GM19043 (cell line): Measurements from ENCODE around the gene NLRP6.
"Not testable (repeated sequence)": the region's sequence is repeated elsewhere in the genome, so short reads cannot be mapped to it uniquely, and the experiment has no call there.

Source experiments
- ATAC-seq: cut with Tn5 transposase; IDR thresholded peaks from one replicate; pipeline ENCODE4 v1.9.1; 2021; ENCODE audit warnings: low read depth; ENCODE audit not compliant: unreplicated experiment

Gene NLRP6

DNA sequence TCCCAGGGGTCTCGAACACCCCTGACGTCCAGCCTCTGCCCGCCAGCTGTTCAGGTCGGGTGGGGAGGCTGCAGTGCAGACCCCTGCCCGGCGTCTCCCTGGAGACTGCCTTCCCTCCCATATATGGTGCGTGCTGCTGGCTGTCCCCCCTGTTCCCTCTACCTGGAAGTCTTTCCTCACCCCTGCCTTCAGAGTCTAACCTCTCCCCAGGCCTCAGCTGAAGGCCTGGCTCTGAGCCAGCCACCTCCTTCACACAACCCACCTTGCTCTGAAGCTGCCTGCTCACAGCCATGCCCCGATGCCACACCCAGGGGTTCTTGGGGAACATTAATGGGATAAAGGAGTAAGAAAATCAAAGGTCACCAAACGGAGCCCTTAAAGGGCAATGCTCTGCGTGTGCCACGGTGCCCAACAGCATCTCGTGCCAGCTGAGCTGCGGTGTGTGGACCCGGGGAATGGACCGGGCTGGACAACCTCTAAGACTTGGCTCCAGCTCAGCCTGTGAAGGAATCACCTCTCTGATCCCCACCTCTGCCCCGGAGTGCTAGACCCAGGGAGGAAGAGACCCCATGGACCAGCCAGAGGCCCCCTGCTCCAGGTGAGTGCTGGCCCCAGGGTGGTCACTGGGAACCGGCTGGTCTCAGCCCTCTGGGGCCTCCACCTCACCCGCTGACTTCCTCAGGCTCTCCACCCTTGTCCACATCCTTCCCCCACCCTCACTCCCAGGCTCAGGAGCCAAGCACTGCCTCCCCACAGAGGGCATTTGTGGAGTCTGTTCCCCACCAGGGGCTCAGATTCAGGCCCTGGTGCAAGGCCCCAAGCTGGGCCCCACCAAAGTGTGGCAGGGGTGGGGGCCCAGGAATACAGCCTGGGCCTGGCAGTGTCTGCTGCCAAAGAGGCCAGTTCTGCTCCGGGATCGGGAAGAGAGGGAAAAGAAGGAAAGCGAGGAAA lies at the start of gene NLRP6:
Gene NLRP6 (plus strand): TSS at position 407 of the 951 bp plus-strand sequence. CDS start 163 bp downstream, at position 570.
- ATAC-seq, result no peak

DNA sequence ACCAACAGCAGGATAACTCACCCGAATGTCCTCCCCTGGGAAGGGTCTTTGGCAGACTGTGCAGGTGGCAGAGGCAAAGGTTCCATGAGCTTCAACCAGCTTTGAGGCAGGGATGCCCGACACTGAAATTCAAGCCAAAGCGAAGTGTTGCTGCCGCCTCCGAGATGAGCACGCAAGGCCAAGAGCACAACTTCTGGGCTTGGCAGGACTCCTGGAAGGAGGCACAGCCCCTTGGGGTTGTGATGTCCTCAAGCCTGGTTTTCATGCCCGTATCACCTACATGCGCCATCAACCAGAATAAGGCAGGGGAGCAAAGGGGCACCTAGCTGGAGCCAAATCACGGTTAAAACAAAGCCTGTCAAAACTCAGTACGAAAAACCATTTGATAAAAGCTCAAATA lies 47.8 kb upstream of the NLRP6 start:
- ATAC-seq, result no peak

DNA sequence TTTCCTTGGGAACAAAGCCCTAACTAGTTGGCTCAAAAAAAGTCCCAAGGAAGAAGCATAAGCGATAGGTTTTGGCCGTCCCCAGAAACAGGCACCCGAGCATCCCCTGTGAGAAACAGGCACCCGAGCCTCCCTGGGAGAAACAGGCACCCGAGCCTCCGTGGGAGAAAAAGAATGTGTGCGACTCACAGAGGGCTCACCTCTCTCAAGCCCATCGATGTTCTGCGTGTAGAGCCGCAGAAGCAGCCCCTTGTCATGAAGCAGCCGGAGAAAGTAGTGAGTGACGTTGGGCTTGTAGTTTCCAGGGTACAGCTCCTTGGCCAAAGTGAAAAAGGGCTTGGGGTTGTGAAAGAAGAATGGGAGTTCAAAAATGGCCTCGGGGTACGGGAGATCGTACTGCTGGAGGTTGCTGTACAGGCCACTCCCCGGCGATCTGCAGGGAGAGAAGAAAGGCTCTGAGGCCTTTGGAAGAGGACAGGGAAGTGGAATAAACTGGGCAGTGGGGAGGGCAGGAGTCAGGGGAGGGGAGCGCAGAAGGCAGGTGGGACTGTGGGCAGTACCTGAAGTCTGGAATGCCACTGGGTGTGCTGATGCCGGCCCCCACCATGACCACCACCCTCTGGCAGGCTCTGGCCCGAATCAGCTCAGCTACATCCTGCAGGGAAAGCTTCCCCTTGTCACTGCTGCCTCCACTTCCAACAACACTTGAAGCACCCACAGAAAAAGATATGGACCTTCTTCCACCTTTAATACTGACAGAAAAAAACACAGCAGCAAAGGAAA lies 45.2 kb upstream of the NLRP6 start:
- no peak for ATAC-seq

DNA sequence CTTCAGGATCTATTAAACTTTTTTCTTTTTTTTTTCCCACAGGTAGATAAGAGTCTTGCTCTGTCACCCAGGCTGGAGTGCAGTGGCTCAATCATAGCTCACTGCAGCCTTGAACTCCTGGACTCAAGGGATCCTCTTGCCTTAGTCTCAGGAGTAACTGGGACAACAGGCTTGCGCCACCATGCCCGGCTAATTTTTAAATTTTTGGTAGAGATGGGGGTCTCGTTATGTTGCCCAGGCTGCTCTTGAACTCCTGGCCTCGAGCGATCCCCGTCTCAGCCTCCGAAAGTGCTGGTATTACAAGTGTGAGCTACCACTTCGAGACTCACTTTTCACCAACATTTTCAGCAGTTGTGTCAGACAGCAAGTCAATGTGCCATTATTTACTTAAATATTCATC lies 43.0 kb upstream of the NLRP6 start:
- no peak for ATAC-seq

DNA sequence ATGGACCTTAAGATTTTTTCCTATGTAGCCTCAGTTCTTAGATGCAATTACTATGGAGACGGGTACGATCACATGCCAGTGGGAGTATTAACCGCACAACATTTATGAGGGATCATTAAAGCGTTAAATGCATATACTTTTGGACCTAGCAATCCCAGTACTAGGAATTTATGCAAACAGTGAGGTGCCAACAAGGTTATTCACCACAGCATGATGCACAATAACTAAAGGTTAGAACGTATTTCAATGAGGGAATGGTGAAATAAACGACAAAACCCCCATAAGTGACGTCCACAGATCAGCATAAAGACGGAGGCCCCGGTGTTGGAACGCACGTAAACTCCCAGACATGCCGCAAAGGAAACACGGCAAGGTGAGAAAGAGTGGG lies 42.6 kb upstream of the NLRP6 start:
- peak; percentile 7 for ATAC-seq

DNA sequence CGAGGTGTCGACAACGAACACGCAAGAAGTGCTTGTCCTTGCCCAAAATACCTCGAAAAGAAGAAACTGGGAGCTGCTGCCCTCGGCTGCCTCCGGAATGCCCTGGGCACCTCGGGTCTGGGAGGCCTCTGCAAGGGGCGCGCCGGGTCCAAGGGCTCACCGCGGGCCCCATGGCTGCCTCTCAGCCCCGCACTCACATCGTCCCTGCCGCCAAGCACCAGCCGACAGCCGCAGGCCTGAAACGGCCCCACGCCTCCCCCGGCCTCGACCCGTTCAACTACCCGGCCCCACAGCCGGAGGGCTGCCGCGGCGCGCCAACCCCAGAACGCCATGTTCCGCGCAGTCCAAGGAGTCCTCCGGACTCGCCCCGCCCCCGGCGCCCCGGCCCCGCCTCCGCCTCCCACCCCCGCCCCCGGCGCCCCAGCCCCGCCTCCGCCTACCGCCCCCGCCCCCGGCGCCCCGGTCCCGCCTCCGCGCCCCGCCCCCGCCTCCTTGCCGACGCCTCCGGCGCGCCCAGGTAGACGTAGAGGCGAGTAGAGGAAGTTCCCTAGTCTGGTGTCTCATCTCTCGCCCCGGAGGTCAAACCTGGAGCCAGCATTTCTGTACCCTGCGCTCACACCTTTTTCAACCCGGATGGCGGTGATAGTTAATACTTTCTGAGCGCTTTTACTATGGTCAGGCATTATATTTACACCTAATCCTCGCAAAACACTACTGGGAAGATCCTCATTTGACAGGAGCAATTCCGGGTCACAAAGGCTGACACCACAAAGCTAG lies 42.0 kb upstream of the NLRP6 start, which contains the start of gene SIRT3:
Gene SIRT3 (minus strand): TSS at position 346 of the 777 bp plus-strand sequence. CDS start 14 bp downstream, at position 332.
- ATAC-seq, result peak; percentile 76

DNA sequence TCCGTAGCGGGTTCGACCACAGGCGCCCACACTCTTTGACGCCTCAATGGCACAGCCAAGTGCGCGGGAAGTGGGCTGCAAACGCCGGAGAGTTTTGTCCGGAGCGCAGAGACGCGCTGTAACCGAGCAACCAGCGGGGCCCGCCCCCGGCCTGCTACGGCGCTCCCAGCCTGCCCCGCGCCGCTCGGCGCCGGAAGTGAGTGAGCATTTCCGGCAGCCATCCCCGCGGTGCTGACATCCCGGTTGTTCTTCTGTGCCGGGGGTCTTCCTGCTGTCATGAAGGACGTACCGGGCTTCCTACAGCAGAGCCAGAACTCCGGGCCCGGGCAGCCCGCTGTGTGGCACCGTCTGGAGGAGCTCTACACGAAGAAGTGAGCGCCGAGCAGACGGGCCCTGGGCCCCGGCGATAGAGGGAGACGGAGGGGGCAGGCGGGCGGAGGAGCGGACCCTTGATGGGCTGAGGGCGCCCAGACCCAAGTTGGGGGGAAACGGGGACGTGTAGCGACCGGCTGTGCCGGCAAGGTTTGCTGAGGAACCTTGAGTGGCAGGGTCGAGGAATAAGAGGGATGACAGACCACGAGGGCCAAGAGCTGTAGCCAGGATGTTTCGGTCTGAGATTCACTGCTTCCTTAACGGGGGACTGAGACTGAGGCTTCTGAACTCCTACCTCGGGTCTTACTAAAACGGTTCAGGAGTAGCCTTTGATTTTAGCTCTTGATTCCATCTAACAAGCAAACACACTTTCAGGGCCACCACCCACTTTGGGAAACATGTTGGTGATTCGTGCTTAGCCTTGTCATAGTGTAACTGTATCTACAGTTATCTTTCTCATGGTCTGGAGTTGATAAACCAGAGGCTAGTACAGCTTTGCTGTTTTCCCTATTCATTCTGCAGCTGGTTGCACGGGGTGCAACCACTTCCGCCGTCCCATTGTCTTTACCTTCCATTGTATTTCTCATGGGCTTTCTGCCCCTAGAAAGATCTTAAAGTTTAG lies 41.1 kb upstream of the NLRP6 start, which contains the start of gene PSMD13:
Gene PSMD13 (plus strand): TSS at position 203 of the 994 bp plus-strand sequence. CDS start 74 bp downstream, at position 277.
- peak; percentile 60 for ATAC-seq

DNA sequence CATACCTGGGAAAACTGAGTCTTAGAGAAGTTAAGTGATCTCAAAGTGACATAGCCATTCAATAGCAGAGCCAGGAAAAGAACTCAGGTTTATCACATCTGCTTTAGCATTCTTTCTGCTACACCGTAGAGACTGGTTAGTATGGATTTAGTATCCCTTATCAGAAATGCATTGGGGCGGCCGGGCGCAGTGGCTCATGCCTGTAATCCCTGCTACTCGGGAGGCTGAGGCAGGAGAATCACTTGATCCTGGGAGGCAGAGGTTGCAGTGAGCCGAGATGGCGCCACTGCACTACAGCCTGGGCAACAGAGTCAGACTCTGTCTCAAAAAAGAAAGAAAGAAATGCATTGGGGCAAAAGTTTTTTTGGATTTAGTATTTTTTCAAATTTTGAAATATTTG lies 39.9 kb upstream of the NLRP6 start:
- not testable (repeated sequence) for ATAC-seq

DNA sequence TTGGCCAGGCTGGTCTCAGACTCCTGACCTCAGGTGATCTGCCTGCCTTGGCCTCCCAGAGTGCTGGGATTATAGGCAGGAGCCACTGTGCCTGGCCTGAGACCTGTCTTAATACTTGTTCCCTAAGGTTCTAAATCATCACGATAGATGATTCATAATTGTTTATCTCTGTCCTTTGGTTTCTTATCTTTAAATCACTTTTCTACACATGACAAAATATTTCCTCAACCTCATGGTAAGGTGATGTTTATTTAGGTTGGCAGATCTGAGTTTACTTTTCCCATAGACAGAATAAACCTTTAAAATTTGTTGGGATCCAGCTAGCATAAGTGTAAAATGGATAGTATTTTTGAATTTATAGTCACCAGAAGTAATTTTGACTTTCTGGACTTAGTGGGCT lies 37.9 kb upstream of the NLRP6 start:
- no peak for ATAC-seq

DNA sequence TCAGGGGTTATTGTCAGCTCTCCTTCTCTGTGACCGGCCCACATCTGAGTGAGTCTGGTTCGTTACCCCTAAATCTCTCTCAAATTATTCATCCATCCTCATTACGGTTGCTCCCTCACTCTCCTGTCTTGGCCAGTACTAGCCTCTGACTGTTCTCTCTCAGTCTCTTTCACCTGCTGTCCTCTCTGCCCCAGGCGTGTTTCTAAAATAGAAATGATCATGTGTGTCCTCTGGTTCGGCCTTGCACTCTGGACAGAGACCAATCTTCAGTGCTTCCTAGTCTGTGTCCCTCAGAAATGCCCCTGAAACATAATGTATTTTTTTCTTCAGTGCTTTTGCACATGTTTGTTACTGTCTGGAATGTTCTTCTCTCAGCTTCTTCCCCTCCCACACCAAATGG lies 36.6 kb upstream of the NLRP6 start:
- ATAC-seq, result no peak

DNA sequence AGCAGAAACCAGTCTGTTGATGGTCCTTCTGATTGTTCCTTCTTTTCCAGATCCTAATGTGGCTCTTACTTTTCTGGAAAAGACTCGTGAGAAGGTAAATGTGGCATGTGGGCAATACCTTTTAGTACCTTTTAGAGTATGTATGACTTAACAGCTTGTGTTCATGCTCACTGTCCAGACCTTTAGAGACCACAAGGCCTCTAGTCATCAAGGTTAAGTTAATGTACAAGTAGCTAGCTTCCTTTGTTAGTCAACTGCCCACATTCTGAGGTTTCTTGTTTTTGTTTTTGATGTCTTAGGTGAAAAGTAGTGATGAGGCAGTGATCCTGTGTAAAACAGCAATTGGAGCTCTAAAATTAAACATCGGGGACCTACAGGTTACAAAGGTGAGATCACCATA lies 33.8 kb upstream of the NLRP6 start:
- ATAC-seq, result no peak

DNA sequence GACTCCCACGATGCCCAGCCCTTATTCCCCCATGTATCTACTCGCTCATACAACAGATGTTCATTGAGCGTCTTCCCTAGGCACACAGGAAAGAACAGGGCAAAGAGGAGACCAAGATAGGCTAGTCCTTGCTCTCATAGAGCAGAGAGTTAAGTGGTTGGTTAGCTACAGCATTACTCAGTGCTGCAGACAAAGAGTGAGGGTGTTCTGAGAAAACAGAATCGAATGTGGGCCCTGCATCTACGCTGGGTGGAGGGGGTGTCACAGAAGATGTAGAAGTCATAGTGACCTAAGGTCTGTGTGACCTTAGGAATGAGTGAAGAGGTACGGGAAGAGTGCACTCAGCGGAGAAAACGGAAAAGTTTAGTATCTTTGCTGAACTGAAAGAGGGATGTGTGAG lies 29.1 kb upstream of the NLRP6 start:
- ATAC-seq, result no peak

DNA sequence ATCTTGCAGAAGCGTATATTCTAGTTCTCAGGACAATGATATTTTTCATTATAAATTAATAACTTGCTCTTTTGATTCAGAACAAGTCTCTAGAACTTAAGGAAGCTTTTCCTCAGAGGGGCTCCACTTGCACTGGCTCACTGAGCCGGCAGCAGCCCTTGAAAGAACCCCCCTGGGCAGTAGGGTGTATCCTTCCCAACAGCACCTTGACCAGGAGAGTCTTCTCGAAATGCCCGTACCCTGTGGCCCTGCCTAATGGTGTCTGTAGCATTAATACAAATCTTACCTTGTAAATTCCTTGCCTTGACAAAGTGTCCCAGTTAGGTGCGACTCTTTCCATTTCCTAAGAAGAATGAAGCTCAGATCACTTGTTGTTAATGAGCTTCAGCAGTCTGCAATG lies 27.9 kb upstream of the NLRP6 start:
- ATAC-seq, result no peak

DNA sequence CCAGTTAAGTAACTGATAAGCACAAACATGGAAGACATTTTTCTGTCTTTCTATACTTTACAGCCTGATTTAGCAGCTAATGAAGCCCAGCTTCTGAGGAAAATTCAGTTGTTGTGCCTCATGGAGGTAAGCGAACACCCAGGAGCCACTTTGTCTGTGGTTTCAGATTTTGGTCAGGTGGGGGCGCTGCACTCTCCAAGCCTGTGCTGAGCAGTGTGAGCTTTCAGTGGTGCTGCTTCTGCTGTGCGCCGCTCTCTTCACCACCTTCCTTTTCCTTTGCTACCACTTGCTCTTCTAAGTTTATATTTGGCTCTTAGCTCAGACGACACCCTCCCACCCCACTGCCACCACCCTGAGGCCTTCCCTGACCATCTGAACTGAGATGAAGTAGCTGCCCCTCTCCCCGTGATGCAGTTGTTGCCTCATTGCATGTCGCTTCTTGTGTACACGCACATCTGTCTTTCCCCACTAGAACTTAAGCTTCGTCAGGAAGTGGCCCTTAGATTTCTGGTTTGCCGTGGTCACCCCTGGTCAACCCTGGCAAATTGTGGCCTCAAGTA lies 27.4 kb upstream of the NLRP6 start:
- no peak for ATAC-seq

DNA sequence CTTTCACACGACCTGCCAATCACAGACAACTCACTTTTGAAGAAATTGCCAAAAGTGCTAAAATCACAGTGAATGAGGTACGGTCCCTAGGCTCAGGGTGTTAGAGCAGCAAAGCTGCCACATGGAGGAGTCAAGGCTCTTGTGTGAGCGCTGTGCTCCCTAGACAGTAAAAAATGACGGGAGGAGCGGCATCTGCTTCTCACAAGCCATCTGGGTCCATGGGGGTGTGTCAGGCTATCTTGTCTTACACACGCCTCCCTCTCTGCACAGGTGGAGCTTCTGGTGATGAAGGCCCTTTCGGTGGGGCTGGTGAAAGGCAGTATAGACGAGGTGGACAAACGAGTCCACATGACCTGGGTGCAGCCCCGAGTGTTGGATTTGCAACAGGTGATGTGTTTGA lies 26.7 kb upstream of the NLRP6 start:
- ATAC-seq, result no peak

DNA sequence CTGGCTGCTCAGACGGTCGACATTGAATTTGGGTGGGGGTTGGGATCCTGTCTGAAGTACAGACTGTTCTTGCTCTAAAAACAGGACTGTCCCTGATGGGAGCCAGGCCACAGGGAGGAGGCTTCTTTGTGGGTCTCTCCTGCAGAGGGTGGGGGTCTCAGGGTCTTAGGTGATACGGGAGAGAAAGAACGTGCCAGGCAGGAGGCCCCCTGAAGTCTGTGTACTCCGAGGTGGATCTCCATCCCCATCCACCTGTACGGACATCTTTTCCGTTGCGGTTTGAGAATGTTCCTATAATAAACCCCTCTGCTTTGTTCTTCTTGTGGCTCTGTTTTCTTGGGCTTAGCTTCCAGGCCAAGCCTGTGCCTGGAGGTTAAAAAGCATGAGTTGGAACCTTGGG lies 25.5 kb upstream of the NLRP6 start:
- no peak for ATAC-seq

DNA sequence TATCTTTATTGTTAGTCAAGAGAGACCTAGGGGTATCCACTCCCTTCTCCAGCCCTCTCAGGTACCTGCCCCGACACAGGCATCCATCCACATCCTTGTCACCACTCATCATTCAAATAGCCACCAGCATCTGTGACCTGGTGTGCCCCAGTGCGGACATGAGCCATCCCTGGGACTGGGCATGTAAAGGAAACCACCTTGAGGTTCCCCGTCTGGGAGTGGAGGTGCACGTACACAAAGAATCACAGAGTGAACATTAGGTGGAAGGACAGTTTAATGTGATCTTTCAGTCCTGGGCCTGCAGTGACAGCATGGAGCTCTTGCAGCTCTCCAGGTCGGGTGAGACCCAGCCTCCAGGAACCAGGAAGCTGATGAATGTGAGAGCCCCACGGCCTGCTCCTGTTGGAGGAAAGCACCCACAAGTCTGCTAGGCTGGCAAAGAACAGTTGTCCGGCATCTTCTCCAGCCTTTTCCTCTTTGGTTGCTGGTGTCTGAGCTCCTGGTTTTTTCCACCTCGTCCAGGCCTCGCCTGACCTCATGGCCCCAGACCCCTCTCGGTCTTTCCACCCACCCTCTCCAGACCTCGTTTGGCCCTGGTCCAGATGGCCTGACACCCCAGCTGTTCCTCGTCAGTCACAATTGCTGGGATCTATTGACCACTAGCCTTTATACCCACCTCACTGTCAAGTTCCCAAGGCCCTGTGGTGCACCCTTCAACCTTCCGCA lies 24.9 kb upstream of the NLRP6 start:
- ATAC-seq, result no peak

DNA sequence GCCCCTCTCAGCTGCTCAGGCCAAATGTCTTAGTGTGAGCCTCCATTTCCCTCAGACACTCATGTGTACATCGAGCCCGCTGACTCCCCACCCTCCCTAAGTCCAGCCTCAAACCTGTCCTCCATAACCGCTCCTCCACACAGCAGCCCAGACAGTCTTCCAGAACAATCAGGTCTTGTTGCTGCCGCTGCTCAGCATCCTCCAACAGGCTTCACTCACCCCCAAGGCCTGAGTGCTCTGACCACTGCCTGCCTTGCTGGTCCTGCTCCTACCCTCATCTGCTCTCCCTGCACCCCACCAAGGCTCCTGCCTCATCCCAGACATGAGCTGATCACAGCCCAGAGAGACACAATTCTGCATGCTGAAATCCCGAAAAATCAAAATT lies 24.3 kb upstream of the NLRP6 start:
- ATAC-seq, result no peak
